SK-N-SH (cell line): ENCODE results near the gene PXDN. TPM values are rescaled to one million over a fixed set of nuclear protein-coding genes. Genes with fewer than 3 reads are reported as not detected.
A peak's percentile ranks its signal among the peaks of the same experiment; 100 is the strongest.
"Not testable (repeated sequence)": the region's sequence is repeated elsewhere in the genome, so short reads cannot be mapped to it uniquely, and the experiment has no call there.

Source experiments
- CTCF ChIA-PET: fragments of 300-600, 350-600 bp; formaldehyde crosslinking; extraction: SDS; loops from one replicate; lab custom pipeline; 2021; lab: Yijun Ruan, JAX
- POLR2A ChIA-PET: fragments of 350-600 bp; sonication (Branson Sonifier 250); formaldehyde crosslinking; extraction: SDS; loops from one replicate; lab custom pipeline; 2020; ENCODE audit warnings: antibody characterized with exemption, inconsistent platforms; lab: Yijun Ruan, JAX
- DNase-seq: peaks from one replicate; pipeline ENCODE4 v3.0.0; 2012
- H2AFZ ChIP-seq: fragments of 200-600 bp; sonication (generic); 2 replicates; pipeline ENCODE4 v1.8.1; 2016; ENCODE audit warnings: antibody characterized with exemption, mild to moderate bottlenecking, low read depth
- H3F3A ChIP-seq: fragments of 200-600 bp; sonication (generic); replicated peaks from 2 replicates; pipeline ENCODE3; 2016; ENCODE audit warnings: antibody characterized with exemption, mild to moderate bottlenecking; ENCODE audit not compliant: insufficient read depth
- H3K27ac ChIP-seq, 2 experiments: fragments of 200-500 bp in 1 of 2; fragments of 200-600 bp in 1 of 2; sonication (Bioruptor generic) in 1 of 2; sonication (generic), shearing (Covaris generic) in 1 of 2; 2 replicates each; pipeline versions ENCODE4 v1.5.1 to v1.6.1; 2014 to 2016; ENCODE audit warnings: low read depth in 2 of 2, inconsistent platforms in 1 of 2, low read length in 1 of 2, mild to moderate bottlenecking in 1 of 2, mixed read lengths in 1 of 2
- H3K27me3 ChIP-seq: fragments of 200-600 bp; sonication (generic), shearing (Covaris generic); 2 replicates; pipeline ENCODE4 v1.6.1; 2016; ENCODE audit warnings: mixed run types; ENCODE audit not compliant: insufficient read depth
- H3K36me3 ChIP-seq, 2 experiments: fragments of 200-500 bp in 1 of 2; fragments of 200-600 bp in 1 of 2; sonication (Bioruptor generic) in 1 of 2; sonication (generic) in 1 of 2; replicated peaks in 1 of 2; 2 replicates each; pipeline versions ENCODE3 to v1.5.1; 2014 to 2016; ENCODE audit warnings: low read length in 1 of 2, mild to moderate bottlenecking in 1 of 2; ENCODE audit not compliant: insufficient read depth in 2 of 2, control insufficient read depth in 1 of 2
- H3K4me1 ChIP-seq, 2 experiments: fragments of 200-500 bp in 1 of 2; fragments of 200-600 bp in 1 of 2; sonication (Bioruptor generic) in 1 of 2; sonication (generic), shearing (Covaris generic) in 1 of 2; 2 replicates each; pipeline versions ENCODE4 v1.5.1 to v1.6.1; 2014 to 2016; ENCODE audit warnings: low read depth in 1 of 2, low read length in 1 of 2, mixed run types in 1 of 2; ENCODE audit not compliant: insufficient read depth in 2 of 2, control insufficient read depth in 1 of 2
- H3K4me2 ChIP-seq: fragments of 200-600 bp; sonication (generic), shearing (Covaris generic); 2 replicates; pipeline ENCODE4 v1.6.1; 2017; ENCODE audit warnings: mixed run types
- H3K4me3 ChIP-seq, 2 experiments: fragments of 200-500 bp in 1 of 2; fragments of 200-600 bp in 1 of 2; sonication (Bioruptor generic) in 1 of 2; sonication (generic), shearing (Covaris generic) in 1 of 2; 2 replicates each; pipeline versions ENCODE4 v1.5.1 to v1.8.1; 2014 to 2016; ENCODE audit warnings: low read depth in 2 of 2, inconsistent platforms in 1 of 2, low read length in 1 of 2, mild to moderate bottlenecking in 1 of 2, mixed read lengths in 1 of 2, moderate library complexity in 1 of 2
- H3K79me2 ChIP-seq: fragments of 200-600 bp; sonication (generic); 2 replicates; pipeline ENCODE4 v1.8.1; 2017; ENCODE audit warnings: mild to moderate bottlenecking; ENCODE audit not compliant: insufficient read depth
- H3K9ac ChIP-seq: fragments of 200-600 bp; sonication (generic); 2 replicates; pipeline ENCODE4 v1.6.1; 2017; ENCODE audit warnings: mixed run types
- H3K9me2 ChIP-seq: fragments of 200-600 bp; sonication (generic); 2 replicates; pipeline ENCODE4 v1.6.1; 2017; ENCODE audit warnings: mixed run types
- H3K9me3 ChIP-seq: fragments of 200-600 bp; sonication (generic); 2 replicates; pipeline ENCODE4 v1.6.1; 2017; ENCODE audit warnings: mixed run types, mild to moderate bottlenecking, moderate library complexity
- H4K20me1 ChIP-seq: fragments of 200-600 bp; sonication (generic); 2 replicates; pipeline ENCODE4 v1.6.1; 2017; ENCODE audit warnings: mild to moderate bottlenecking, mixed run types; ENCODE audit not compliant: insufficient read depth
- MAX ChIP-seq: IDR thresholded peaks from 2 replicates; pipeline ENCODE4 v1.4.0; 2012; ENCODE audit warnings: low read depth
- MXI1 ChIP-seq: IDR thresholded peaks from 2 replicates; pipeline ENCODE4 v1.6.1; 2012; ENCODE audit warnings: mild to moderate bottlenecking, low read depth, low read length, improper control_type of control experiment
- NFIC ChIP-seq: IDR thresholded peaks from 2 replicates; pipeline ENCODE4 v1.4.0; 2012; ENCODE audit warnings: borderline replicate concordance
- NRF1 ChIP-seq: IDR thresholded peaks from 2 replicates; pipeline ENCODE4 v1.6.1; 2012; ENCODE audit warnings: low read depth, mild to moderate bottlenecking, low read length
- RCOR1 ChIP-seq: fragments of 150-350 bp; IDR thresholded peaks from 2 replicates; pipeline ENCODE4 v1.6.1; 2017; ENCODE audit warnings: antibody characterized with exemption, low read length
- TCF12 ChIP-seq: IDR thresholded peaks from 2 replicates; pipeline ENCODE4 v1.4.0; 2012
- USF2 ChIP-seq: fragments of 150-350 bp; IDR thresholded peaks from 2 replicates; pipeline ENCODE4 v1.6.1; 2017; ENCODE audit warnings: antibody characterized with exemption, low read length, low read depth, borderline replicate concordance
- WGBS: methylation state at CpG from one replicate; pipeline ENCODE4 v1.1.6; 2017; ENCODE audit warnings: low lambda C conversion rate; 5-methylcytosine and 5-hydroxymethylcytosine counted together
- polyA plus RNA-seq, 3 experiments: library from polyadenylated mRNA; depleted of rRNA; stranded (reverse); fragments of >200 nt; gene quantifications; 2 replicates each; pipeline ENCODE4 v1.2.3, GENCODE V29; 2012

PXDN gene
- polyA plus RNA-seq, 1 of the 3 experiments (the other 2 are of a cell fraction): 146 TPM

GRCh38 chr2:1708476-1709334, 35.6 kb downstream of the PXDN start:
- POLR2A ChIA-PET: interaction anchor here (0.7 to 1.4 kb wide), 4 partner anchors 23 to 36 kb away, joined by 3 to 4 read pairs (median 3); partner anchors contain the start of gene PXDN
- Histone ChIP-seq H3K4me3 (no peak overlapping the region), H2AFZ (no peak overlapping the region), H3K27ac (peak overlapping the region; percentile 26 to 86; a peak in 2 of 4 replicates), H3K27me3 (no peaks in the 10 kb centered on the region), H3K9me2 (no peaks in the 10 kb centered on the region), H3K9me3 (no peaks in the 10 kb centered on the region), H3K4me2 (peak overlapping the region; percentile 39; the same call in 1 of the 2 replicates), H3K79me2 (peaks cover 61% of the 10 kb centered on the region), H4K20me1 (peaks cover 77% of the 10 kb centered on the region), H3K9ac (peak overlapping the region; percentile 4; the same call in 1 of the 2 replicates), H3F3A (peaks cover 3% of the 10 kb centered on the region), H3K36me3 (no peaks in the 10 kb centered on the region), H3K4me1 (peaks cover 14 to 72% of the 10 kb centered on the region in 2 experiments; a peak in 3 of 4 replicates)
- 81% methylated on average over 32 of the region's 34 CpGs for WGBS
- peak; percentile 58 for DNase-seq
- CTCF ChIA-PET: interaction anchor here (0.6 to 2.7 kb wide), 5 partner anchors 12 to 162 kb away, joined by 3 to 11 read pairs (median 4); no protein-coding TSS in a partner anchor
- no peak for TF ChIP-seq MAX
- TF ChIP-seq USF2: no peak
- 0 out of 2 replicates have a peak, but pooled peaks have one; percentile 30 for TF ChIP-seq MXI1
- no peak for TF ChIP-seq NRF1

GRCh38 chr2:1707771-1708418, 36.4 kb downstream of the PXDN start:
- TF ChIP-seq MXI1 (peak; percentile 67; the same call in 1 of the 2 replicates), MAX (peak; percentile 42; the same call in 1 of the 2 replicates), NFIC (peak; percentile 34; the same call in 1 of the 2 replicates), RCOR1 (no peak), TCF12 (peak; percentile 37)
- peak overlapping the region; percentile 4; the same call in 1 of the 2 replicates for H3K9ac ChIP-seq
- H3K27ac ChIP-seq: peak overlapping the region; percentile 26 to 86; a peak in 3 of 4 replicates
- no peak overlapping the region for H3K4me3 ChIP-seq
- H3K9me2 ChIP-seq: no peaks in the 10 kb centered on the region
- peaks cover 69% of the 10 kb centered on the region for H4K20me1 ChIP-seq
- ChIA-PET CTCF (interaction anchor here (1.2 to 2.7 kb wide), 3 partner anchors 11 to 43 kb away, joined by 4 to 11 read pairs (median 8); no protein-coding TSS in a partner anchor), POLR2A (interaction anchor here (0.6 to 1.4 kb wide), 6 partner anchors 10 to 1657 kb away, joined by 3 to 4 read pairs (median 3); partner anchors contain the start of gene PXDN)
- peak overlapping the region; percentile 39; the same call in 1 of the 2 replicates for H3K4me2 ChIP-seq
- H3K4me1 ChIP-seq: peaks cover 14 to 63% of the 10 kb centered on the region in 2 experiments; a peak in 3 of 4 replicates
- no peaks in the 10 kb centered on the region for H3K36me3 ChIP-seq
- no peaks in the 10 kb centered on the region for H3K27me3 ChIP-seq
- peaks cover 3% of the 10 kb centered on the region for H3F3A ChIP-seq
- 57% methylated on average over 20 of the region's 21 CpGs for WGBS
- peak; percentile 78 for DNase-seq
- peaks cover 53% of the 10 kb centered on the region for H3K79me2 ChIP-seq
- H2AFZ ChIP-seq: no peak overlapping the region
- H3K9me3 ChIP-seq: no peaks in the 10 kb centered on the region

GRCh38 chr2:1706089-1706841, 38.0 kb downstream of the PXDN start:
- H4K20me1 ChIP-seq: peaks cover 69% of the 10 kb centered on the region
- H2AFZ ChIP-seq, H3K36me3 ChIP-seq, H3K9ac ChIP-seq, DNase-seq, H3K9me3 ChIP-seq, H3K27me3 ChIP-seq, H3K4me2 ChIP-seq, H3K4me3 ChIP-seq, H3K9me2 ChIP-seq, H3F3A ChIP-seq: not testable (repeated sequence)
- peaks cover 14 to 61% of the 10 kb centered on the region in 2 experiments; a peak in 3 of 4 replicates for H3K4me1 ChIP-seq
- peak overlapping the region in 1 of 2 experiments; percentile 51; a peak in 2 of 4 replicates for H3K27ac ChIP-seq
- peaks cover 52% of the 10 kb centered on the region for H3K79me2 ChIP-seq
- POLR2A ChIA-PET: interaction anchor here (0.8 kb wide), 1 partner anchor 26 kb away, joined by 3 read pairs; no protein-coding TSS in a partner anchor
- 85% methylated on average over 14 of the region's 15 CpGs for WGBS
- CTCF ChIA-PET: interaction anchor here (1.3 to 2.5 kb wide), 3 partner anchors 9 to 64 kb away, joined by 4 to 6 read pairs (median 6); no protein-coding TSS in a partner anchor
